Measurements from ENCODE around the gene DEFB131B.
"Not testable (repeated sequence)": the region's sequence is repeated elsewhere in the genome, so short reads cannot be mapped to it uniquely, and the experiment has no call there.

DEFB131B gene, protein sequence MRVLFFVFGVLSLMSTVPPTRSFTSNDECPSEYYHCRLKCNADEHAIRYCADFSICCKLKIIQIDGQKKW

DNA sequence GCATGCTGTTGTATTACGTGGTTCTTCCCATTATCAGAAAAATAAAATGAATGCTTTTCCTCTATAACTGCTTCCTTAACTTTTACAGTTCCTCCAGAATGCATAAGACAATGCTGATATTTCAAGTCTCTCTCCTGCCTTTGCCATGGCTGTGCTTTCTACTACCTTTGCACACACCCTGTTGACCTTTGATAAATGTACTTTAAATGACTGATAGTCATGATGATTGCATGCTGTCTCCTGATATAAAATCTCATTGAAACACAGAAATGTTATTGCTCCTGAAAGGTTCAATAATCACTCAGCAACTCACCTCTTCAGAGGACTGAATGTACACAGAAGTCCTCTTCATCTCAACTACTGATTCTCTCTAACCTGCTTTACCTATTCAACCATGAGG lies at the start of gene DEFB131B:
TSS of gene DEFB131B (plus strand) at position 395 of the 400 bp plus-strand sequence. CDS start at position 395, 0 bp downstream.
- not testable (repeated sequence) for H3K27ac ChIP-seq (ENCODE audit: low read depth, low read length); H3K27me3 ChIP-seq (ENCODE audit: insufficient read depth, low read length); H3K4me3 ChIP-seq (ENCODE audit: low read depth, low read length); H2AFZ ChIP-seq (ENCODE audit: low read length, unreplicated experiment); H3K36me3 ChIP-seq (ENCODE audit: insufficient read depth, low read length); H3K79me2 ChIP-seq (ENCODE audit: control insufficient read depth, insufficient read depth, low read length, unreplicated experiment); H3K4me1 ChIP-seq (ENCODE audit: control insufficient read depth, insufficient read depth, low read length, unreplicated experiment)

DNA sequence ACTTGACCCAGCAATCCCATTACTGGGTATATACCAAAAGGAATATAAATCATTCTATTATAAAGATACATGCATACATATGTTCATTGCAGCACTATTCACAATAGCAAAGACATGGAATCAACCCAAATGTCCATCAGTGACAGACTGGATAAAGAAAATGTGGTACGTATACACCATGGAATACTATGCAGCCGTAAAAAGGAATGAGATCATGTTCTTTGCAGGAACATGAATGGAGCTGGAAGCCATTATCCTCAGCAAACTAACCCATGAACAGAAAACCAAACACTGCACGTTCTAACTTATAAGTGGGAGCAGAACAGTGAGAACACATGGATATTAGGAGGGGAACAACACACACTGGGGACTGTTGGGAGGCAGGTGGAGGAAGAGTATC lies 49.0 kb upstream of the DEFB131B start:
- H3K4me3 ChIP-seq (ENCODE audit: low read depth, low read length); H3K27ac ChIP-seq (ENCODE audit: low read depth, low read length); H3K79me2 ChIP-seq (ENCODE audit: control insufficient read depth, insufficient read depth, low read length, unreplicated experiment); H3K4me1 ChIP-seq (ENCODE audit: control insufficient read depth, insufficient read depth, low read length, unreplicated experiment); H3K27me3 ChIP-seq (ENCODE audit: insufficient read depth, low read length); H3K36me3 ChIP-seq (ENCODE audit: insufficient read depth, low read length); H2AFZ ChIP-seq (ENCODE audit: low read length, unreplicated experiment): not testable (repeated sequence)

DNA sequence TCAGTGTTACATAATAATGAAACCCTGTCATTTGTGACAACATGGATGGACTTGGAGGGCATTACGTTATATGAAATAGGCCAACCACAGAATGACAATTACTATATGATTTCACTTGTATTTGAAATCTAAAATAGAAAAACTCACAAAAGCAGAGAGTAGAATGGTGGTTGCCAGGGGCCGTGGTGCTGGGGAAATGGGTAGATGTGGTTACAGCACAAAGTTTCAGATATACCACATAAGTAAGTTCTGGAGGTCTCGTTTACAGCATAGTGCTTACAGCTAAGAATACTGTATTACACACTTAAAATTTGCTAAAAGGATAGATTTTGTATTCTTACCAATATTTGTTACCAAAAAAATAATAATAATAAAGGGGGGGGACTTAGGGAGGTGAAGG lies 48.6 kb upstream of the DEFB131B start:
- H3K27me3 ChIP-seq (ENCODE audit: insufficient read depth, low read length); H3K36me3 ChIP-seq (ENCODE audit: insufficient read depth, low read length); H3K27ac ChIP-seq (ENCODE audit: low read depth, low read length); H3K4me1 ChIP-seq (ENCODE audit: control insufficient read depth, insufficient read depth, low read length, unreplicated experiment); H3K4me3 ChIP-seq (ENCODE audit: low read depth, low read length); H3K79me2 ChIP-seq (ENCODE audit: control insufficient read depth, insufficient read depth, low read length, unreplicated experiment); H2AFZ ChIP-seq (ENCODE audit: low read length, unreplicated experiment): not testable (repeated sequence)

DNA sequence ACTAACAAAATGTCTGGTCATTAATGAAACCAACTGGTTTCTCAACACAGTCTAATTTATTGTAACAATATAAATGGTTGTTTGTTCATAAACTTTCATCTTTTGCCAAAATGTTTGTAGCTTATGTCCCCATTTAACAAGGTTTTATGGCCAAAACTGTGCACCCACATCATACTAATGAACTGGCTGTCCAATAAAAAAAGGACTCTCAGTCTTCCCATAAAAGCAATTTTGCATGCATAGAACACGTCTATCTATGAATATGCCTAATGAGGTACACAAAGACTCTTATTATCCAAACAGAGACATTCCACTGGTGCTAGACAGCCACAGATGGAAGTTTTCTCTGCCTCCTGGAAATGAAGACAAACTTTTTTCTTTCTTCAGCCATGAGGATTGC lies 45.4 kb upstream of the DEFB131B start, which contains the start of gene DEFB108B:
TSS of gene DEFB108B (plus strand) at position 390 of the 400 bp plus-strand sequence. CDS start at position 390, 0 bp downstream.
- not testable (repeated sequence) for H3K27me3 ChIP-seq (ENCODE audit: insufficient read depth, low read length); H2AFZ ChIP-seq (ENCODE audit: low read length, unreplicated experiment); H3K79me2 ChIP-seq (ENCODE audit: control insufficient read depth, insufficient read depth, low read length, unreplicated experiment); H3K27ac ChIP-seq (ENCODE audit: low read depth, low read length); H3K4me3 ChIP-seq (ENCODE audit: low read depth, low read length); H3K36me3 ChIP-seq (ENCODE audit: insufficient read depth, low read length); H3K4me1 ChIP-seq (ENCODE audit: control insufficient read depth, insufficient read depth, low read length, unreplicated experiment)

DNA sequence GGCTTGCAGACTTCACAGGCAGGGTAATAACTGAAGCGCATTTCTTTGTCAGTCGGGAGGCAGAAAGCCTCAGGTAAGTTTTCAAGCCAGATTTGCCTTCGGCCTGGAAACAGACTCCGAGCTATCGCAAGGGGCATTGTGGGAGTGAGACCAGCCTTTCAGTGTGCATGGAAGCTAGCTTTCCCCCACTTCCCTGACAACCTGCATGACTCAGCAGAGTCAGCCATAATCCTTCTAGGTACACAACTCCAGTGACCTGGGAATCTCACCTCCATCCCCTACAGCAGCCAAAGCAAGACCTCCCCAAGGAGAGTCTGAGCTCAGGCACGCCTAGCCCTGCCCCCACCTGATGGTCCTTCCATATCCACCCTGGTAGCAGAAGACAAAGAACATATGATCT lies 35.5 kb upstream of the DEFB131B start:
- not testable (repeated sequence) for H3K4me3 ChIP-seq (ENCODE audit: low read depth, low read length); H3K79me2 ChIP-seq (ENCODE audit: control insufficient read depth, insufficient read depth, low read length, unreplicated experiment); H3K27me3 ChIP-seq (ENCODE audit: insufficient read depth, low read length); H3K27ac ChIP-seq (ENCODE audit: low read depth, low read length); H3K36me3 ChIP-seq (ENCODE audit: insufficient read depth, low read length); H3K4me1 ChIP-seq (ENCODE audit: control insufficient read depth, insufficient read depth, low read length, unreplicated experiment); H2AFZ ChIP-seq (ENCODE audit: low read length, unreplicated experiment)

DNA sequence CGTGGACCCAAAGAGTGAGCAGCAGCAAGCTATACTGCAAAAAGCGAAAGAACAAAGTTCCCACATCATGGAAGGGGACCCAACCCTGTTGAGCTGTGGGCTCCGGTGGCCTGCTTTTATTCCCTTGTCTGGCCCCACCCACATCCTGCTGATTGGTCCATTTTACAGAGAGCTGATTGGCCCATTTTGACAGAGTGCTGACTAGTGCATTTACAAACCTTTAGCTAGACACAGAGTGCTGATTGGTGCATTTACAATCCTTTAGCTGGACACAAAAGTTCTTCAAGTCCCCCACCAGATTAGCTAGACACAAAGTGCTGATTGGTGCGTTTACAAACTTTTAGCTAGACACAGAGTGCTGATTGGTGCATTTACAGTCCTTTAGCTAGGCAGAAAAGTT lies 34.9 kb upstream of the DEFB131B start:
- H3K27ac ChIP-seq (ENCODE audit: low read depth, low read length); H2AFZ ChIP-seq (ENCODE audit: low read length, unreplicated experiment); H3K4me3 ChIP-seq (ENCODE audit: low read depth, low read length); H3K79me2 ChIP-seq (ENCODE audit: control insufficient read depth, insufficient read depth, low read length, unreplicated experiment); H3K4me1 ChIP-seq (ENCODE audit: control insufficient read depth, insufficient read depth, low read length, unreplicated experiment); H3K36me3 ChIP-seq (ENCODE audit: insufficient read depth, low read length); H3K27me3 ChIP-seq (ENCODE audit: insufficient read depth, low read length): not testable (repeated sequence)

DNA sequence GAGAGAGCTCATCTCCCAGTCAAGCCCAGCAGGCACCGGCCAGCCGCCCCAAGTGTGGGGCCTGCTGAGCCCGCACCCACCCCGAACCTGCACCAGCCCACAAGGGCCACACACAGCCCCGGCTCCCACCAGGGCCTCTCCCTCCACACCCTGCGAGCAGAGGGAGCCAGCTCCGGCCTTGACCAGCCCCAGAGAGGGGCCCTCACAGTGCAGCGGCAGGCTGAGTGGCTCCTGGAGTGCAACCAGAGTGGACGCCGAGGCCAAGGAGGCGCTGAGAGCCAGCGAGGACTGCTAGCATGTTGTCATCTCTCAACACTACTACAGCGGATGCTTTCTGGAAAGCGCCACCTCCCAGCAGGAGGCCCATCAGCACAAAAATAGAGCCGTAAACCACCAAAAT lies 34.4 kb upstream of the DEFB131B start:
- H3K79me2 ChIP-seq (ENCODE audit: control insufficient read depth, insufficient read depth, low read length, unreplicated experiment), result no peaks in the 10 kb centered on the region
- H3K27ac ChIP-seq (ENCODE audit: low read depth, low read length), result no peak overlapping the region
- no peak overlapping the region for H3K4me3 ChIP-seq (ENCODE audit: low read depth, low read length)
- no peaks in the 10 kb centered on the region for H3K4me1 ChIP-seq (ENCODE audit: control insufficient read depth, insufficient read depth, low read length, unreplicated experiment)
- no peak overlapping the region for H2AFZ ChIP-seq (ENCODE audit: low read length, unreplicated experiment)
- H3K27me3 ChIP-seq (ENCODE audit: insufficient read depth, low read length), result no peaks in the 10 kb centered on the region
- H3K36me3 ChIP-seq (ENCODE audit: insufficient read depth, low read length), result no peaks in the 10 kb centered on the region

DNA sequence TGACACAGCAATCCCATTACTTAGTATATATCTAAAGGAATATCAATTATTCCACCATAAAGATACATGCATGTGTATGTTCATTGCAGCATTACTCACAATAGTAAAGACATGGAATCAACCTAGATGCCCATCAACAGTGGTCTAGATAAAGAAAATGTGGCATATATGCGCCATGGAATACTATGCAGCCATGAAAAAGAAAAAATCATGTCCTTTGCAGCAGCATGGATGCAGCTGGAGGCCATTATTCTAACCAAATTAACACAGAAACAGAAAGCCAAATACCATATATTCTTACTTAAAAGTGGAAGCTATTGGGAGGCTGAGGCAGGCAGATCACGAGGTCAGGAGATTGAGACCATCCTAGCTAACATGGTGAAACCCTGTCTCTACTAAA lies 24.4 kb upstream of the DEFB131B start:
- H3K79me2 ChIP-seq (ENCODE audit: control insufficient read depth, insufficient read depth, low read length, unreplicated experiment); H3K27ac ChIP-seq (ENCODE audit: low read depth, low read length); H3K4me3 ChIP-seq (ENCODE audit: low read depth, low read length); H2AFZ ChIP-seq (ENCODE audit: low read length, unreplicated experiment); H3K36me3 ChIP-seq (ENCODE audit: insufficient read depth, low read length); H3K4me1 ChIP-seq (ENCODE audit: control insufficient read depth, insufficient read depth, low read length, unreplicated experiment); H3K27me3 ChIP-seq (ENCODE audit: insufficient read depth, low read length): not testable (repeated sequence)

DNA sequence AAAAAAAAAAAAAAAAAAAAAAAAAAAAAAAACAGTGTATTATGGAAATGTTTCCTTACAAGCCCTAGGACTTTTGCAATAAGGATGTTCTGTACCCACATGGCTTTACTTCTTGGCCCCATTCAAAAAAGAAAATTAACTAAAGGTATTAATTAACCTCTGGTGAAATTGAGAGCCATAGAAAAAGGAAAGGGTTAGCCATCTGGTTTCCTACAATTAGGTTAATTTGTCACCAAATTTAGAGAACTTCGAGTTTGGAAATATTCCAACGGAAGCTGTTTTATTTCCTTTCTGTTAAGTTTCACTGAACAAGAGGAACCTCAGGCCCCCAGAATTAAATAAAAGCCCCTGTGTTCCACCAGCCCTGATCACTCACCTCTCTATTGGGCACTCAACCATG lies 22.4 kb upstream of the DEFB131B start:
- not testable (repeated sequence) for H3K4me1 ChIP-seq (ENCODE audit: control insufficient read depth, insufficient read depth, low read length, unreplicated experiment); H3K27ac ChIP-seq (ENCODE audit: low read depth, low read length); H3K79me2 ChIP-seq (ENCODE audit: control insufficient read depth, insufficient read depth, low read length, unreplicated experiment); H3K4me3 ChIP-seq (ENCODE audit: low read depth, low read length); H3K27me3 ChIP-seq (ENCODE audit: insufficient read depth, low read length); H2AFZ ChIP-seq (ENCODE audit: low read length, unreplicated experiment); H3K36me3 ChIP-seq (ENCODE audit: insufficient read depth, low read length)

DNA sequence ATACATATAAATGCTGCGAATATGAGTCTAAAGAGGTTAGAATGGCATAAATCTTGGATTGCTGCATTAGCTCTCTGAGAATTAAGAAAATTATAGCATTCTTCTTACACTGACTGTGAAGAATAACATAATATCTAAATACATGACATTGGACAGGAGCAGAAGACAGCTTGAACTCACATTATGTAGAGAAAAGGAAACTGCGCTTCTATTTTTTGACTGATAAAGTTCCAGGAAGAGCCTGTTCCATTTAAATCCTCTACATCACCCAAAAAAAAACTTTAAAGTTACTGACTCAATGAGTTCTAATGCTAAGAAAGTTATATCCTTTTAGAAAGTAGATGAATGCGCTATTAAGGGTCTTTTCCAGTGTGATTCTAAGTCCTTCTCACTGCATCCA lies 17.4 kb upstream of the DEFB131B start:
- H3K27me3 ChIP-seq (ENCODE audit: insufficient read depth, low read length); H3K27ac ChIP-seq (ENCODE audit: low read depth, low read length); H2AFZ ChIP-seq (ENCODE audit: low read length, unreplicated experiment); H3K79me2 ChIP-seq (ENCODE audit: control insufficient read depth, insufficient read depth, low read length, unreplicated experiment); H3K4me3 ChIP-seq (ENCODE audit: low read depth, low read length); H3K4me1 ChIP-seq (ENCODE audit: control insufficient read depth, insufficient read depth, low read length, unreplicated experiment); H3K36me3 ChIP-seq (ENCODE audit: insufficient read depth, low read length): not testable (repeated sequence)

DNA sequence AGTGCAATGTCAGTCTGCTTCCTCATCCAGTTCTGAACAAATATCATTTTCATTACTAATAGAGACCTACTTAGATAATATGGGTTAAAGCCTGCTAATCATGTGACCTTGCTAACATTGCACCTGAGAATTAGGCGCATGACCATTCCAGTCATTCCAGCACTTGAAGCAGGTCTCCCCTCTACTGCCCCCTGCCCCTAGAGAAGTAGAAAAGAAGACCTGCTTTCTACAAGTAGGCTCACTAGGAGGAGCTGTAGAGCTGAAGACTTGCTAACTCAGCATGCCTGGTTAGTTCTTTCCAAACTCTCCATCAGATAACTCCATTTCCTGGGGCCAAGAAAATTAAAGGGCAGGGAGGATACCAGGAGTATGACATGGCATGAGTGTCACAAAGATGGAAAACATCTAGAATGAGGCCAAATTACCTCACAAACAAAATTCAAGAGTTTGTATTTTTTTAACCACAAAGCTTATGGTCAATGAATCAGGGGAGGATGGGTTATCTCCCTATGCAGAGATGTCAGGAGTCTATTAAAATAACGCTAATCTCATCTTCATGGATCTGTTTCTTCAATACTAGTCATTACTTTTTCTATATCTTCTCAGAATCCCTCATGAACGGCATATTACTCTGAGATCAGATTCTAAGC lies 14.2 kb upstream of the DEFB131B start:
- not testable (repeated sequence) for H3K27me3 ChIP-seq (ENCODE audit: insufficient read depth, low read length); H3K79me2 ChIP-seq (ENCODE audit: control insufficient read depth, insufficient read depth, low read length, unreplicated experiment); H3K4me3 ChIP-seq (ENCODE audit: low read depth, low read length); H3K27ac ChIP-seq (ENCODE audit: low read depth, low read length); H2AFZ ChIP-seq (ENCODE audit: low read length, unreplicated experiment); H3K4me1 ChIP-seq (ENCODE audit: control insufficient read depth, insufficient read depth, low read length, unreplicated experiment); H3K36me3 ChIP-seq (ENCODE audit: insufficient read depth, low read length)
